ENCODE data around the gene CRLF1.
"Not testable (repeated sequence)": the region's sequence is repeated elsewhere in the genome, so short reads cannot be mapped to it uniquely, and the experiment has no call there.

Gene CRLF1

DNA sequence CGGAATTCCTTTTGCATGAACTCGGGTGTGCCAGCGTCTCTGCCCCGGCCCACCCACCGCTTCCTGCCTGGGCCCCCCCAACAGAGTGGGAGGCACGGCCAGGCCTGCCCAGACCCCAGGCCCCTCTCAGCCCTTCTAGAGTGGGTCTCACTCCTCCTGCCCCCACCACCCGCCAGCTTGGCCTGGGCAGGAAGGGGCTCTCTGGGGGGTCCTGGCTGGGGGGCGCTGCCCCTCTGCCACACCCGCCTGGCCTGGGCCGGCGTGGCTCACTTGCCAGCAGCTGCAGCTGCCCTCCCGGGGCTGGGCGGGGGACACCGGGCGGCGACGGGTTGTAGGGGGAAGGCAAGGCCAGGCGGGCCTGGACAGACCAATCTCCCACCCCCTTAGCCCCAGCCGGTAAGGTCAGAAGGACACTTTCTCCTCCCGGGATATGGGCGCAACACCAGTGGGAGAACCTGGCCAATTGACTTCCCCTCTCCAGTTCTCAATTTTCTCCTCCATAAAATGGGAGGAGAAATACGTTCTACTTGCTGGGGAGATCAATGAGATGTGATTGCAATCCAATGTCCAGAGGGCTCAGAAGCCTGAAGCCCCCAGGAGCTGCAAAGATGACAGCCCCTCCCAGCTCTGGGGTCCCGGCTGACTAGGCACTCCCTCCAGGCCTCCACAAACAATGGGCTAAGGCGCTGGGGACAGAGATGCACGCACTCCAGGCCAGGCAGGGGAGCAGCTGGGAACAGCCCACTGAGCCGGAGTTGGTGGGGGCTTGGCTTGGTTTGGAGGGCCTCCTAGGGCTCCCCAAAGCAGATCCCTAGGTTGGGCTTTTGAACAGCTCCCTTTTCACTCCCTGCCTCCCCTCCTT lies 2.4 kb downstream of the CRLF1 start:
- no peaks in the 10 kb centered on the region for H3K4me1 ChIP-seq (ENCODE audit: insufficient read depth, low read length, poor library complexity, severe bottlenecking)
- no peak overlapping the region for H3K4me3 ChIP-seq (ENCODE audit: low read length, poor library complexity, severe bottlenecking)
- H2AFZ ChIP-seq (ENCODE audit: low read length): no peak overlapping the region
- no peak for TF ChIP-seq EZH2phosphoT487 (IDR thresholded peaks at IDR 0.05; ENCODE audit: borderline replicate concordance)
- TF ChIP-seq, protein P1, sequence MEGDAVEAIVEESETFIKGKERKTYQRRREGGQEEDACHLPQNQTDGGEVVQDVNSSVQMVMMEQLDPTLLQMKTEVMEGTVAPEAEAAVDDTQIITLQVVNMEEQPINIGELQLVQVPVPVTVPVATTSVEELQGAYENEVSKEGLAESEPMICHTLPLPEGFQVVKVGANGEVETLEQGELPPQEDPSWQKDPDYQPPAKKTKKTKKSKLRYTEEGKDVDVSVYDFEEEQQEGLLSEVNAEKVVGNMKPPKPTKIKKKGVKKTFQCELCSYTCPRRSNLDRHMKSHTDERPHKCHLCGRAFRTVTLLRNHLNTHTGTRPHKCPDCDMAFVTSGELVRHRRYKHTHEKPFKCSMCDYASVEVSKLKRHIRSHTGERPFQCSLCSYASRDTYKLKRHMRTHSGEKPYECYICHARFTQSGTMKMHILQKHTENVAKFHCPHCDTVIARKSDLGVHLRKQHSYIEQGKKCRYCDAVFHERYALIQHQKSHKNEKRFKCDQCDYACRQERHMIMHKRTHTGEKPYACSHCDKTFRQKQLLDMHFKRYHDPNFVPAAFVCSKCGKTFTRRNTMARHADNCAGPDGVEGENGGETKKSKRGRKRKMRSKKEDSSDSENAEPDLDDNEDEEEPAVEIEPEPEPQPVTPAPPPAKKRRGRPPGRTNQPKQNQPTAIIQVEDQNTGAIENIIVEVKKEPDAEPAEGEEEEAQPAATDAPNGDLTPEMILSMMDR (conservative IDR thresholded peaks at IDR 0.05; ENCODE audit: low read length): no peak
- no peak overlapping the region for H3K9ac ChIP-seq (ENCODE audit: low read depth, low read length, poor library complexity, severe bottlenecking)
- no peaks in the 10 kb centered on the region for H3K36me3 ChIP-seq (ENCODE audit: insufficient read depth, low read length)
- no peaks in the 10 kb centered on the region for H3K9me3 ChIP-seq (ENCODE audit: insufficient read depth, low read depth, low read length)
- no peaks in the 10 kb centered on the region for H3K27me3 ChIP-seq (ENCODE audit: insufficient read depth, low read length, poor library complexity, severe bottlenecking)
- no peaks in the 10 kb centered on the region for H3K9me2 ChIP-seq (replicated peaks; ENCODE audit: low read depth, low read length)
- no peaks in the 10 kb centered on the region for H4K20me1 ChIP-seq (ENCODE audit: insufficient read depth, low read length, poor library complexity, severe bottlenecking)
- H3F3A ChIP-seq (ENCODE audit: low read depth): no peaks in the 10 kb centered on the region
- no peaks in the 10 kb centered on the region for H3K79me2 ChIP-seq (ENCODE audit: insufficient read depth, low read length)
- H3K4me2 ChIP-seq (ENCODE audit: low read depth, low read length, poor library complexity, severe bottlenecking): no peak overlapping the region

DNA sequence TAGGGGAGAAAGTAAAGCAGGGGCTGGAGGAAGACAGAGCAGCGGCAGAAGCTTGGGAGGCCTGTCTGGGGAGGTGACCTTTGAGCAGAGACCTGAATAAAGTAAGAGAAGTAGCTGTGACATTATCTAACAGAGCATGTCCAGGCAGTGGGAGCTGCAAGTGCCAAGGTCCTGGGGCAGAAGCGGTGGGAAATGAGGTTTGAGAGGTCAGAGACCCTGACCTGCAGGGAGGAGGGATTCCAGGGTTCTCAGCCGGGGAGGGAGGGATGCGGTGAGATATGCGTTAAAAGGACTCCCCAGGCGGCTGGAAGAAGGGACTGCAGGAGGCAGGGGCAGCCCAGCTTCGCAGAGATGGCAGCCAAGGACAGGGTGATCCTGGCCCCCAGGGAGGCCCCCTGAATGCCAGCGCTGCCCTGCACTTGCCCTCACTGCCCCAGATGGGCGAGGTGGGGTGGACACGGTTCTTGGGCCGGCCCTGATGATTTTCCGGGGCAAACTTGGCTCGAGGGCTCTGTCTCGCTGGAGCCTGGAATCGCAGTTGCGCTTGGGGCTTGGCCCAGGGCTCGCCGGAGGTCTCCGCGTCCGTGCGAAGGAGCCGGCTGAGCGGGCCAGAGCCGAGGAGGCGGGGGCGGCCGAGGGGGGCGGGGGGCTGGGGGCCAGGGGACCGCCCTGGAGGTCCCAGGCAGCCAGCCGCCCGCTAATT lies 3.2 kb downstream of the CRLF1 start:
- Histone ChIP-seq H3K9ac (ENCODE audit: low read depth, low read length, poor library complexity, severe bottlenecking) (no peak overlapping the region), H3K27me3 (ENCODE audit: insufficient read depth, low read length, poor library complexity, severe bottlenecking) (no peaks in the 10 kb centered on the region), H3K9me2 (replicated peaks; ENCODE audit: low read depth, low read length) (no peaks in the 10 kb centered on the region), H3K36me3 (ENCODE audit: insufficient read depth, low read length) (no peaks in the 10 kb centered on the region), H2AFZ (ENCODE audit: low read length) (no peak overlapping the region), H3K79me2 (ENCODE audit: insufficient read depth, low read length) (no peaks in the 10 kb centered on the region), H3K4me2 (ENCODE audit: low read depth, low read length, poor library complexity, severe bottlenecking) (no peak overlapping the region), H3F3A (ENCODE audit: low read depth) (no peaks in the 10 kb centered on the region), H3K9me3 (ENCODE audit: insufficient read depth, low read depth, low read length) (no peaks in the 10 kb centered on the region), H3K4me1 (ENCODE audit: insufficient read depth, low read length, poor library complexity, severe bottlenecking) (no peaks in the 10 kb centered on the region), H3K4me3 (ENCODE audit: low read length, poor library complexity, severe bottlenecking) (no peak overlapping the region), H4K20me1 (ENCODE audit: insufficient read depth, low read length, poor library complexity, severe bottlenecking) (no peaks in the 10 kb centered on the region)
- no peak for TF ChIP-seq EZH2phosphoT487 (IDR thresholded peaks at IDR 0.05; ENCODE audit: borderline replicate concordance)
- TF ChIP-seq, protein P1 (conservative IDR thresholded peaks at IDR 0.05; ENCODE audit: low read length): no peak

DNA sequence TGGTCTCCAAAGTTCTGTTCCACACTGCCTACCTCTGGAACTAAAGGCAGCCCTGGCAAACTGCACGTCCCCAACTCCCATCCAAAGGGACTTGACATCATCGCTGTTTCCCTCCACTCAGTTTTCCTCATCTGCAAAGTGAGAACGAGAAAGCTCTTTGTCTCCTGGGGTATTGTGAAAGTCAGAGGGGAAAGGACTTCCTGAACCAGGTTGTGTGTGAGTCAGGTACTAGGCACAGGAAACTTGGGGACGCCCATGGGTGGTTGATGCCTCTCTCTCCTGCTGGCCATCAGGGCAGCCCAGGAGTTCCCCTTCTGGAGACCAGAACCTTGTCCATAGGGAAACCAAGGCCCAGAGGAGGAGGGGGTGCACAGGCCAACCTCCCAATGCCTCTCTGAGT lies 4.7 kb downstream of the CRLF1 start:
- no peaks in the 10 kb centered on the region for H3K9me2 ChIP-seq (replicated peaks; ENCODE audit: low read depth, low read length)
- no peaks in the 10 kb centered on the region for H3K27me3 ChIP-seq (ENCODE audit: insufficient read depth, low read length, poor library complexity, severe bottlenecking)
- no peak overlapping the region for H3K9ac ChIP-seq (ENCODE audit: low read depth, low read length, poor library complexity, severe bottlenecking)
- H3K9me3 ChIP-seq (ENCODE audit: insufficient read depth, low read depth, low read length): no peaks in the 10 kb centered on the region
- H3K4me2 ChIP-seq (ENCODE audit: low read depth, low read length, poor library complexity, severe bottlenecking): no peak overlapping the region
- no peak overlapping the region for H3K4me3 ChIP-seq (ENCODE audit: low read length, poor library complexity, severe bottlenecking)
- no peaks in the 10 kb centered on the region for H3K36me3 ChIP-seq (ENCODE audit: insufficient read depth, low read length)
- no peak overlapping the region for H2AFZ ChIP-seq (ENCODE audit: low read length)
- H3F3A ChIP-seq (ENCODE audit: low read depth): no peaks in the 10 kb centered on the region
- no peaks in the 10 kb centered on the region for H4K20me1 ChIP-seq (ENCODE audit: insufficient read depth, low read length, poor library complexity, severe bottlenecking)
- H3K79me2 ChIP-seq (ENCODE audit: insufficient read depth, low read length): no peaks in the 10 kb centered on the region
- TF ChIP-seq, protein P1 (conservative IDR thresholded peaks at IDR 0.05; ENCODE audit: low read length): no peak
- no peak for TF ChIP-seq EZH2phosphoT487 (IDR thresholded peaks at IDR 0.05; ENCODE audit: borderline replicate concordance)
- H3K4me1 ChIP-seq (ENCODE audit: insufficient read depth, low read length, poor library complexity, severe bottlenecking): no peaks in the 10 kb centered on the region

DNA sequence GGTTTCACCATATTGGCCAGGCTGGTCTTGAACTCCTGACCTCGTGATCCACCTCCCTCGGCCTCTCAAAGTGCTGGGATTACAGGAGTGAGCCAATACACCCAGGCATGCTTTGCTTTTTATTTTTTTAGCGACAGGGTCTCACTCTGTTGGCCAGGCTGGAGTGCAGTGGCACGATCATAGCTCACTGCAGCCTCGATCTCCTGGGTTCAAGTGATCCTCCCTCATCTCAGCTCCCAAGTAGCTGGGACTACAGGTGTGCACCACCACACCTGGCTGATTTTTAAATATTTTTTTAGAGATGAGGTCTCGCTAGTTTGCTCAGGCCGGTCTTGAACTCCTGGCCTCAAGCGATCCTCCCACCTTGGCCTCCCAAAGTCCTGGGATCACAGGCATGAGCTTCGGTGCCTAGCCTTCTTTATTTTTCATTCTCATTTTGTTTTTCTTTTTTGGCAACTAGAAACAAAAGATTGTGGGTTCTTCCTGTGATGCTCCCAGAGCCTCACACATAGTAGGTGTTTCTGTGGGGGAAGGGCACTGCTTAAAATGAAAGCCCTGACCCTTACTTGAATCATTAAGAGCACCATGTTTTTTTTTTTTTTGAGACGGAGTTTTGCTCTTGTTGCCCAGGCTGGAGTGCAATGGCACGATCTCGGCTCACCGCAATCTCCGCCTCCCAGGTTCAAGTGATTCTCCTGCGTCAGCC lies 5.8 kb downstream of the CRLF1 start:
- H3K4me3 ChIP-seq (ENCODE audit: low read length, poor library complexity, severe bottlenecking); H3K9ac ChIP-seq (ENCODE audit: low read depth, low read length, poor library complexity, severe bottlenecking); H3K27me3 ChIP-seq (ENCODE audit: insufficient read depth, low read length, poor library complexity, severe bottlenecking): not testable (repeated sequence)

More for the DNA sequence above, 5.8 kb downstream of the CRLF1 start:
- not testable (repeated sequence) for H3K9me2 ChIP-seq (replicated peaks; ENCODE audit: low read depth, low read length); H3F3A ChIP-seq (ENCODE audit: low read depth); H3K36me3 ChIP-seq (ENCODE audit: insufficient read depth, low read length); H3K9me3 ChIP-seq (ENCODE audit: insufficient read depth, low read depth, low read length); H4K20me1 ChIP-seq (ENCODE audit: insufficient read depth, low read length, poor library complexity, severe bottlenecking); H3K79me2 ChIP-seq (ENCODE audit: insufficient read depth, low read length); H3K4me1 ChIP-seq (ENCODE audit: insufficient read depth, low read length, poor library complexity, severe bottlenecking); H3K4me2 ChIP-seq (ENCODE audit: low read depth, low read length, poor library complexity, severe bottlenecking); H2AFZ ChIP-seq (ENCODE audit: low read length)

Data from Loucy (cell line).